ENCODE measurements around the gene AMOTL1.

AMOTL1 gene

GRCh38 chr11:94734563-94735275 is 33.4 kb upstream of the AMOTL1 start:
- Histone ChIP-seq H3K4me3 (replicated peaks; ENCODE audit: insufficient read depth, low read length) (no peak overlapping the region), H3K27ac (replicated peaks) (no peak overlapping the region), H3K27me3 (ENCODE audit: insufficient read depth, poor library complexity, severe bottlenecking) (peaks cover 24% of the 10 kb centered on the region)
- DNase-seq (ENCODE audit: low read depth in 1 of 2, low spot score in 1 of 2), result no peak
- no peak for TF ChIP-seq GABPA (IDR thresholded peaks at IDR 0.05; ENCODE audit: low read depth)
- no peak for TF ChIP-seq REST (IDR thresholded peaks at IDR 0.05; ENCODE audit: insufficient replicate concordance, low read depth)
- no peak for TF ChIP-seq POLR2AphosphoS5 (IDR thresholded peaks at IDR 0.05; ENCODE audit: low read depth)
- no peak for TF ChIP-seq CTCF (IDR thresholded peaks at IDR 0.05; ENCODE audit: insufficient read depth, low read length)
- no peak for TF ChIP-seq SPI1 (IDR thresholded peaks at IDR 0.05; ENCODE audit: borderline replicate concordance, low read depth)

GRCh38 chr11:94735907-94736306 is 32.2 kb upstream of the AMOTL1 start:
- Histone ChIP-seq H3K27me3 (ENCODE audit: insufficient read depth, poor library complexity, severe bottlenecking) (peaks cover 33% of the 10 kb centered on the region), H3K4me3 (replicated peaks; ENCODE audit: insufficient read depth, low read length) (no peak overlapping the region), H3K27ac (replicated peaks) (no peak overlapping the region)
- no peak for DNase-seq (ENCODE audit: low read depth in 1 of 2, low spot score in 1 of 2)
- TF ChIP-seq POLR2AphosphoS5 (IDR thresholded peaks at IDR 0.05; ENCODE audit: low read depth), result no peak
- no peak for TF ChIP-seq CTCF (IDR thresholded peaks at IDR 0.05; ENCODE audit: insufficient read depth, low read length)
- TF ChIP-seq GABPA (IDR thresholded peaks at IDR 0.05; ENCODE audit: low read depth), result no peak
- TF ChIP-seq REST (IDR thresholded peaks at IDR 0.05; ENCODE audit: insufficient replicate concordance, low read depth), result no peak
- no peak for TF ChIP-seq SPI1 (IDR thresholded peaks at IDR 0.05; ENCODE audit: borderline replicate concordance, low read depth)

GRCh38 chr11:94737171-94737611 is 31.0 kb upstream of the AMOTL1 start:
- H3K27me3 ChIP-seq (ENCODE audit: insufficient read depth, poor library complexity, severe bottlenecking), result peaks cover 45% of the 10 kb centered on the region
- no peak for TF ChIP-seq REST (IDR thresholded peaks at IDR 0.05; ENCODE audit: insufficient replicate concordance, low read depth)
- TF ChIP-seq SPI1 (IDR thresholded peaks at IDR 0.05; ENCODE audit: borderline replicate concordance, low read depth), result no peak
- no peak for DNase-seq (ENCODE audit: low read depth in 1 of 2, low spot score in 1 of 2)
- H3K4me3 ChIP-seq (replicated peaks; ENCODE audit: insufficient read depth, low read length), result no peak overlapping the region
- no peak overlapping the region for H3K27ac ChIP-seq (replicated peaks)
